HG03103 (cell line): ENCODE data around the gene ANKRD63.

Source experiments
- ATAC-seq: cut with Tn5 transposase; IDR thresholded peaks from one replicate; pipeline ENCODE4 v1.9.1; 2021; ENCODE audit warnings: low read depth; ENCODE audit not compliant: unreplicated experiment

ANKRD63 gene

DNA sequence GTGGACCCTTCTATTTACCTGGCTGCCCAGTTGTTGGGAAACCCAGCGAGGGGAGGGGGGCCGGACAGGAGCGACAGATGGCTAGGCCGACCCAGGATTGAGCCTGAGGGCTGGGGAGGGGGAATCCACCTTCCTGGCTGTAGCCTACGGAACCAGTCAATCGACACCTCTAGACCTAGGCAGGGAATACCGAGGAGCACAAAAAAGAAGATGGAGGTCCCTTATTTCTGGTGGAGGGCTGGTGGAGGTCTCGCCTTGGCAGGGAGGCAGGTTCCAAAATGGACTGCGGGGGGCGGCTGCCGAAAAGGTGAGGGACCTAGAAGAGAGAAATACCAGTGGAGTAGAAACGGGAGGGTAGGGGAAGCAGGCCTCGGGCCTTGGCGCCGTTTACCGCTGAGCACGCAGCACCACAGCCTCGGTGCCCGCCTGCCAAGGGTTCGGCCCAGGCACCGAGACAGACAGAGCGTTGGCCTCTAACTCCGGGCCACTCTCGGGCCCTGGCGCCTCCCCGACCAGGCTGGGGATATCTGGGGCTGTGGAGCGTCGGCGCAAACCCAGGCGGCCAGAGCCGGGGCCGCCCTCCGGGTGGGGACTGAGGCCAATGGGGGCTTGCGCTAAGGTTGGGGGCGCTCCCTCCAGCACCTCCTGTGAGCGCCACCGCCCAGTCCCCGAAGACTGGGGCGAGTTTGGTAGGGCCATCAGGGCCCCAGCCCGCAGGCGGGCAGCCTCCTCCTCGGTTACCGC, 1.6 kb downstream of the ANKRD63 start:
- no peak for ATAC-seq

DNA sequence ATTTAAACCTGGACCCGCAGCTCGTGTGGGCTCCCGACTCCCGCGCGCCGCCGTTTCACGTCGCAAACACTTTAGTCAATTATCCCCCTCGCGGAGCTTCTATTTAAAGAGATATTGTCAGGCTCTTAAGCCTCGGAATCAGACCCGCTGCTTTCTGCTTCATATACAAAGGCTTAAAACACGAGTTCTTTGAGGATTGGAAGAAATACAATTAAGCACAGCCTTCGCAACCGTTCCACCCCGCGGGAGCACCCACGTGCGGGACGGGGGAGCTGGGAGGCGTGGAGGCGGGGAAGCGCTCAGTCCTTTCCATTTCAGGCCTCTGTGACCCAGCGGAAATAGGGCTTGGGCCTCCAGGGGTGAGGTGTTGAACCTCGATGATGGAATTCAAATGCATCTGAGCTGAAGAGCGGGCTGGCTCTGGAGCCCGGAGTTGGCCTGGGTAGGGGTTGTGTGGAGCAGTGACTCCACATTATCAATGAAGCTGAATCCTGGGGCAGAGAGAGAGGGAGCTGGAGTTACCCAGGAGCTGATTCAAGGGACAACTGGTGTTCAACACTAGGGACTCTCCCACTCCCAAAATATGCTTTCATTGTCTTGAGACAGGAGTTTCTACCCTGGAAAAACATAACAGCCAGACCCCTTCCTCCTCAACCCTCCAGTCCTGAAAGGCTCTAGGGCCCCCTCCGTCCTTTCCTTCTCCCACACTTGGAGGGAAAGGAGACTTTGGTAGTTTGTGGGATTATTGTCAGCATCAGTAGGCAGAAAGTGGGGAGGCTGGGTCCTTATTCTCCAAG, 2.4 kb downstream of the ANKRD63 start:
- no peak for ATAC-seq

DNA sequence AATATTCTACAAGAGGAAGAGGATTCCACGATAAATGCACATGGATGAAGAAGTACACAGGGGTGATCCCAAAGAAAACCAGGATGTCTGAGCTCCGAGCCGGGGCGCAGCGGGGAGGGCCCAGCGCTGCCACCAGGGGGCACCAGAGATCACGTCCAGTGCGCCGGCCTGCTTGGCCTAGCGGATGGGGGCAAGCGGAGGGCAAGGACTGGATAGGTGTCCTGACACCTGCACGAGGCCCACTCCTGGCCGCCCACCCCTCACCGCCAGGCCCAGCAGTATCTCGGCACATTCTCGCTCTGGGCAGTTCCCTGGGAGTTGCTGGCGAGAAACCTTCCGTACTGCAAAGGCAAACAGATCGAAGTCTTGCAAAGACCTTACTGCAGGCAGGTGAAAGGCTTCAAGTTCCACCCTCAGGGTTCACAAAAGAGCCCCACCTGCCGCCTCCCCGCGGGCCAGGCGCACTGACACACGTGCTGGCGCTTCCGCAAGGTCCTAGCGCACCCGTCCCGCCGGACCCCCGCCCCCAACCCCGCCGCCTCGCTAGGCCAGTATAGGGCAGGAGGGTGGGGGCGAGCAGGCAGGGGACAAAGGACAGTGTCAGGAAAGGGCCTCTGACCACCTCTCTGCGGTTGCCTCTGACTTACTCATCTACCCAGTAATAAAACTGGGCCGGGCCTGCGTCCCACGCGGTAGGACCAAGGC, 3.3 kb downstream of the ANKRD63 start:
- no peak for ATAC-seq

DNA sequence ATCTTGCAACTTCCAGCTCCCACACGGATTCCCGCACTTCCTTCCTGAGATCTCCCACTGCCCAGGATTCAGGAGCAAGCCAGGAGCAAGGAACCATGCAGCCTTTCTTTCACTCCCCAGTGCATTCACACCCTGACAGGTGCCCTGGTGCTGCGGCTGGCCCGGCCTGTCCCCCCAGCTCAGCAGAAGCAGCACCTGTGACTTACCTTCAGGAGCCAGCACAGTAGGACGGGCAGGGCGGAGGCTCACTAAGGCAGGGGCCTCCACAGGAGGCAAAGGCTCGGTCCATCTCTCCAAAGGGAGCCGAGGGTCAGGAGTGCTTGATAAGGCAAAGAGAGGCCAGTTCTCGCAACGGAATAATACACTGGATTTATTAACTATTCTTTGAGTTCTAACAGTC, 4.8 kb downstream of the ANKRD63 start:
- no peak for ATAC-seq

DNA sequence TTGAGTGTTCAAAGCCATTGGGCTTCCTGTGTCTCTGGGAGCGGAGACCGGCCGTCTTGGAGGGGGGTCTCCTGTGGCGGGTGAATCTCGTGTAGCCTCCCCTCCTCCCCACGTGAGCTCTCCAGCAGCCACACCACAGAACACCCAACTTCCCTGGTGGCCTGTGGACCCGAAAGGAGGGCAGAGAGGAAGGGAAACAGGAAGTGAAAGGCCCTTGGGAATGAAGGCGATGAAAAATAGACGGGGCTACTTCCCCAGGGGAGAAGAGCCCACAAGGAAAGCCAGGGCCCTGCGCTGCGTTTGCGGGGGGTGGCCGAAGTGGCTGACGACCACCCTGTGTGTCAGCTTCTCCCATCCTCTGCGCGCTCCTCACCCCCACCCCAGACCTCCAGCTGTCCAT, 5.4 kb downstream of the ANKRD63 start:
- no peak for ATAC-seq

DNA sequence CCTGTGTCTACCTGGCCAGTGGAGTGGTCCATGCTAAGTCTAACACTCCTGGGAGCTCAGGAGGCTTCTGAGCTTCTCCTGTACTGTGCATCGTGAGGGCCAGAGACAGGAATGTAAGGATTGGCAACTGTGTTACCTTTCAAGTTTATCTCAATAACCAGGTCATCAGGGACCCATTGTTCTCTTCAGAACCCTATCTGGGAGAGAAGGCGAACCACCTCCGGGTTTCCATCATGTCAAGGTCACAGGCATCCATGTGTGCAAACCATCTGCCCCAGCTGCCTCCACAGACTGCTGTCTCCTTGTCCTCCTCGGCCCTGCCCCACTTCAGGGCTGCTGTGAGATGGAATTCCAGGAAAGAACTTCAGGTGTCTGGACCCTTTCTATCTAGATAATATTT, 5.9 kb downstream of the ANKRD63 start:
- no peak for ATAC-seq

DNA sequence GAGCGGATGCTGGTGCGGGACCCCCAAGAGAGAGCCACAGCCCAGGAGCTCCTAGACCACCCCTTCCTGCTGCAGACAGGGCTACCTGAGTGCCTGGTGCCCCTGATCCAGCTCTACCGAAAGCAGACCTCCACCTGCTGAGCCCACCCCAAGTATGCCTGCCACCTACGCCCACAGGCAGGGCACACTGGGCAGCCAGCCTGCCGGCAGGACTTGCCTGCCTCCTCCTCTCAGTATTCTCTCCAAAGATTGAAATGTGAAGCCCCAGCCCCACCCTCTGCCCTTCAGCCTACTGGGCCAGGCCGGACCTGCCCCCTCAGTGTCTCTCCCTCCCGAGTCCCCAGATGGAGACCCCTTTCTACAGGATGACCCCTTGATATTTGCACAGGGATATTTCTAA, 6.9 kb downstream of the ANKRD63 start:
- ATAC-seq, result no peak

DNA sequence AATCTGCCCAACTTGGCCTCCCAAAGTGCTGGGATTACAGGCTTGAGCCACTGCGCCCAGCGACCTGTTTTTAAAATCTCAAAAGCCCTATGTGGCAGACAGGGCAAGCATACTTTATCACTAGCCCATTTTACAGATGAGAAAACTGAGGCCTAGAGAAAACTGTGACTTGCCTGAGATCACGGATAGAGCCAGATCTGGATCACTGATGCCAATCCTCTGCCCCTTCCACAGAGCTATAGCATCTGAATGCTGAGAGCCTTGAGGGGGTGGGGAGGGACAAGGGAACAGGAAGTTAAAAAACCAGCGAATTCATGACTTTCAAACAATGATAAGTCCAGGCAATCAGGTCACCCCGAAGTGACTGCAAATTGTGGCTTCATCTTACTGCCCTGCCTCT, 7.3 kb downstream of the ANKRD63 start:
- no peak for ATAC-seq

DNA sequence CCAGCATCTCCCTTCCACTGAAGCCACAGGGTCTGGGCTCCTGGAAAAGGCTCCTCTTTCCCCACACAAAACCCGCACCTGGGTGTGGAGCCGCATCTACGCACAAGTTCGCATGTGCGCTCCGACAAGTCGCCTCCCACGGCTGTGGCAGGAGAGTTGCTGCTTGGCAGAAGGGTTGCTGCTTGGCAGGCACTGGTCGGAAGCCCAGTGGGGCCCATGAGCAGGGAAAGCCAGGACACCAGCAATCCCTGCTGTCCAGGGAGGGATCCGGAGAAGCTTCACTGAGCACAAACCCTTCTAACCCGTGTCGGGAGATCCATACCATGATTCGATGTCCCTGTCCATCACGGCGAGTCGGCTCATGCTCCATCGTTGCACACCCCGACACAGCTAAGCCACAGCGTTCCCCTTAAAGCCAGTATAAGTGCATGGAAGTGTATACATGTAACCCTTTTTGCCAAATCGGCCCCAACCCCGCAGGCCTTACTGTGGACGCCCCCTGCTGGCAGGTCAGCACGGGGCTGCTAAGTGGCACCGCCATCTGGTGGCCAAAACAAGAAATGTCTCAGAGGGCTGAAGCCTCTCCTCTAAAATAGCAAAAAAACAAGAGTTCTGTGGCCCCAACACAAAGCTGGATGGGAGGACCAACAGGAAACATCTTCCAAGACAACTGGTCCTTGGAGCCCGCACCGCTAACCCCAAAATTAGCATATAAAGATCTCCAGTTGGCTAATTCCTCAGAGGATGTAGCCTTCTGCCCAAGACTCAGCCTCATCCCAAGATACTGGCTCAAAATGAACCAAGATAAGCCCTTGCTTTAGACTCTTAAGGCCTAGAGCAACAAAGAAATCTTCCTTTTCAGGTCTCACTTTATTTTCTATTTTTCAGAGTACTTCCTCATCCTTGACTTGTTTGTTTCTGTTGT, 8.3 kb downstream of the ANKRD63 start:
- ATAC-seq, result no peak

DNA sequence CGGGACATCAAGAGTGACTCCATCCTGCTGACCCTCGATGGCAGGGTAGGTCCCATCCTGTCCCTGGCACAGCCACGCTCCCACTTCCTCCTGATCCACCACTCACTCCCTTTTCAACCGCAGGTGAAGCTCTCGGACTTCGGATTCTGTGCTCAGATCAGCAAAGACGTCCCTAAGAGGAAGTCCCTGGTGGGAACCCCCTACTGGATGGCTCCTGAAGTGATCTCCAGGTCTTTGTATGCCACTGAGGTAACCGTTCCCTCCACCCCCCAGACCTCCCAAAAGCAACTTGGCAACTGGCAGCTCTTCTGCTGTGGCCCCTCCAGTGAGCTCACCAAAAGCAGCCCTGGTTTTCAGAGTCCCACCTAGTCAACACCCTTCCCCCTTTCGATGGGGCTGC, 9.4 kb downstream of the ANKRD63 start:
- ATAC-seq, result no peak

DNA sequence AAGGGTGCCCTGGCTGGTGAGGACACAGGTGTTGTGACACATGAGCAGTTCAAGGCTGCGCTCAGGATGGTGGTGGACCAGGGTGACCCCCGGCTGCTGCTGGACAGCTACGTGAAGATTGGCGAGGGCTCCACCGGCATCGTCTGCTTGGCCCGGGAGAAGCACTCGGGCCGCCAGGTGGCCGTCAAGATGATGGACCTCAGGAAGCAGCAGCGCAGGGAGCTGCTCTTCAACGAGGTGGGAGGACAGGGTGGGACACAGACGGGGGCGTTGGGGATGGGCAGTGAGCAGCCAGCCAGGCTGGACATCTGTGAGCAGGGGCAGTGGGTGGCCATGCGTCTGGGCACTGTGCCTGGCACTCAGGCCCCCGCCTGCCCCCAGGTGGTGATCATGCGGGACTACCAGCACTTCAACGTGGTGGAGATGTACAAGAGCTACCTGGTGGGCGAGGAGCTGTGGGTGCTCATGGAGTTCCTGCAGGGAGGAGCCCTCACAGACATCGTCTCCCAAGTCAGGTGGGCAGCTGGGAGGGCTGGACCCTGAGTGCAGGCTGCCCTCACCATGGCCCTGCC, 10.3 kb downstream of the ANKRD63 start:
- ATAC-seq, result no peak

DNA sequence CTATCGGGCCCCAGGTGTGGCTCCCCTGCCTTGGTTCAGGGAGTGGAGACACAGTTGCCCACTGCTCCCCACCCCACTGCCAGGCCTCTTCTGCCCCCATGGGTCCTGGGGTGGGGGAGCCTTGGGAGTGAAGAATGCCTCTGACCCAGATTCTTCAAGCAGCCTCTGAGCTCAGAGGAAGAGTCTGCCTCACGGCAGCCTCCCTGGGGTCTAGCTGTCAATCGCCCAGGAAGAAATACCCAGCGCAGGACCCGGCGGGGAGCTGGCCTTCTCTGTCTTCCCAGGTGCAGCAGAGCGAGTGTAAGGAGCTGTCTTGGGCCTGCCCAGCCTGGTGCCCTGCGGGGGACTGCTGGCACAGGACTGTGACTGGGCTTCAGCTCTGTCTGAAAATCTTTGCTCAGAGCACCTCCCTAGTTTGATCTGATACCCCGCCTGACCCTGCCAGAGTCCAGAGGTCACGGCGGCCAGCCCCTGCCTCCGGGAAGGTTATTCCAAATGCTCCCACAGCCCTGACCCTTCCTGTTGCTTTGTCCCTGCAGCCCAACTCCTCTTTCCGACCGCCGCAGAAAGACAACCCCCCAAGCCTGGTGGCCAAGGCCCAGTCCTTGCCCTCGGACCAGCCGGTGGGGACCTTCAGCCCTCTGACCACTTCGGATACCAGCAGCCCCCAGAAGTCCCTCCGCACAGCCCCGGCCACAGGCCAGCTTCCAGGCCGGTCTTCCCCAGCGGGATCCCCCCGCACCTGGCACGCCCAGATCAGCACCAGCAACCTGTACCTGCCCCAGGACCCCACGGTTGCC, 11.0 kb downstream of the ANKRD63 start:
- ATAC-seq, result no peak

DNA sequence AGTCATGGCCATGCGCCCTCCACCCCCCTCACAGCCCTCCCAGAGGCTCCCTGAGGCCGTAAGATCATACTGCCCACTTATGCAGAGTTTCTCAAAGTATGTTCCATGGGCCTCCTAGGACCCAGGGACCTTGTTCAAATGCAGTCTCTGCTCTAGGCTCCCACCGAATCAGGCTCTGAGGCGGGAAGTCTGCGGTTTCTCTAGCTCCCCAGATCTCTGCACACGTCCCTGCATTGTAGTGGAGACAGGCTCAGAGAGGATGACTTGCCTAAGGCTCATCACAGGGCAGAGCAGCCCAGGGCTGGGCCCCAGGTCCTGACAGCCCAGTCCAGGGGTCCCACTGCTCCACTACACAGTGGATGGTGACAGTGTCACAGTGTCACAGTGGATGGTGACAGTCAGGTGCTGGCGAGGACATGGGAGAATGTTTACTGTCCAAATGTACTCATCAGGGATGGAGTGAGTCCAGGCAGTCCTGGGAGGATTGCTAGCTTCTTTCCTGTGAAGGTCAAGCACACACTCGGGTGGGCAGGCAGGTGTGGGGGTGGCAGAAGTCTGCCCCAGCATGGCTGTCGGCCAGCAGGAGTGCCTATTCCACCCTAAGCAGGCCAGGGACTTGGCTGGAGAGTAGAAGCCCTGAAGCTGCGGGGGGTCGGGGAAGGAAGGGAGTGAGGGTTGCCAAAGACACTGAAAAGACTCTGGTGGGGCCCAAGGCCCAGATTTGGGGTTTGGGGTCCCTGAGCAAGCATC, 12.4 kb downstream of the ANKRD63 start:
- ATAC-seq, result no peak

DNA sequence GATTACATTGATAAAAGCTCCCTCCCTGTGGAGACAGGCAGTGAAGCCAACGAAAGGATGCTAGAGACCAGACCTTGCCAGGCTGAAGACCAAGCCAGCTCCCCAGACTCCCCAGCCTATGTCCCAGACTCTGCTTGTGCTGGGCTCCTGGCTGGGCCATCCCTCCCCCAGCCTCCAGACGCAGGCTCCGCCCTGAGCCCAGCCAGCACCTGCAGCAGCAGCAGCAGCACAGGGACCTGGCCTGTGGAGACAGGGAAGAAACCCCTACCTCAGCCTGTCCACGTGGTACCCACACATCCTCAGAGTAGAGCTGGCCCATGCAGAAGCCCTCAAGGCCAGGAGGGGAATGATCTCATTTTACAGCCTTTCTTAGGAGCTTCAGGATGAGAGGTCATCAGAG, 13.3 kb downstream of the ANKRD63 start:
- no peak for ATAC-seq

DNA sequence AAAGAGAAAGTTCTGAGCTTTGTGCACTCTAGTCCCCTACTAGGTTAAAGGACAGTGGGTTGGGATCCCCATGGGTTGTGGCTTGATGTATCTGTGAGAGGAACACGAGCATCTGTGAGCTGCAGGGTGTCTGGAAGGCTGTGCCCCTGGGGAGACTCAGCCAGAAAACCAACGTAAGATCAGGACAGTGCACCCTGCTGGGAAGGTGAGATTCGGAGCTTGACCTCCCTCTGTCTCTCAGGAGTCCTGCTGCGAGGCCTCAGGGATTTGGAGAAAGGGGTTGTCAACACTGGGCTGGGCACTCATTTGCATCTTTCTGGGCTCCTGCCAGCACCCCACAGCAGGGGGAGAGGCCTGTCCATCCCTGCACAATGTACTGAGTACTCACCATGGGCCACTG, 15.2 kb downstream of the ANKRD63 start:
- no peak for ATAC-seq

DNA sequence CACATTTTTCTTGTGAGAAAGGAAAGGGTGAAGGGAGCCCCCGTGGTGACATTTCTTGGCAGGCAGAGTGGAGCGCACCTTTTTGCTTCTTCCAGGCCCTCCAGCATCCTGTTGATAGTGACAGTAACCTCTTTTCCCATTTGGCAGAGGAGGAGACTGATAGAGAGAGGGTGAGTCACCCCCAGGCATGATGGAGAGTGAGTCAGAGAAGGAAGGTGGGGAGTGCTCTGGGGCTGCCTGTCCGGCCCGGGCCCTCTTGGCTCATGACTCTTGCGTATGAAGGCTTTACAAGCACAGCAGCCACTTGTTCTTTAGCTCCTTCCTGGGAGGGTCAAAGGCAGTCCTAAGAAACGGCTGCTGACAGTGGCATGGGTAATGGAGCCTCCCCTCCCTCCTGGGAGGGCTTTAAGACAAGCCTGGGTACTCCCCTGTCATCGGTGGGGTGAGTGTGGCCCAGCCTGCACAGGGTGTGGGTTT, 16.0 kb downstream of the ANKRD63 start:
- no peak for ATAC-seq

DNA sequence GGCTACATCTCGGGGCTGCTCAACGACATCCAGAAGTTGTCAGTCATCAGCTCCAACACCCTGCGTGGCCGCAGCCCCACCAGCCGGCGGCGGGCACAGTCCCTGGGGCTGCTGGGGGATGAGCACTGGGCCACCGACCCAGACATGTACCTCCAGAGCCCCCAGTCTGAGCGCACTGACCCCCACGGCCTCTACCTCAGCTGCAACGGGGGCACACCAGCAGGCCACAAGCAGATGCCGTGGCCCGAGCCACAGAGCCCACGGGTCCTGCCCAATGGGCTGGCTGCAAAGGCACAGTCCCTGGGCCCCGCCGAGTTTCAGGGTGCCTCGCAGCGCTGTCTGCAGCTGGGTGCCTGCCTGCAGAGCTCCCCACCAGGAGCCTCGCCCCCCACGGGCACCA, 17.0 kb downstream of the ANKRD63 start:
- no peak for ATAC-seq

DNA sequence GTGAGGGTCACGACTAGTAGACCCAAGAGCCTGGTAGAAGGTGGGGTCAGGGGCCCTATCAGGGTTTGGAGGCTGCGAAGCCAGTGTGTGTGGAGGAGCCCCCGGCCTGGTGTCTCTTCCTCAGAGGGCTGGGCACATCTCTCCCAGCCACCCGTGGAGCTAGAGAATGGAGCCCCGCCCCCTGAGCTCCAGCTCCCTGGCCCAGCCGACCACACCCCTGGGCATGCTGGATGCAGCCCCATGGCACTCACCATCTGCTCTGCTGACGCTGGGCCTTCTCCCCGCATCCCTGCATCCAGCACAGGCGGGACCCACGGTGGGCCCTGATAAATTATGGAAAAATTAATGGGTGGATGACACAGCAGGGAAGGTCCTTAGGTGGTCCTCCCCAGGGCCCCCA, 17.5 kb downstream of the ANKRD63 start:
- no peak for ATAC-seq
